C4-2B (cell line): ENCODE measurements around the gene WWOX.

Source experiments
- H3K27ac ChIP-seq: fragments of 450-650 bp; 2 replicates; pipeline ENCODE4 v1.5.1; 2017
- ZFX ChIP-seq: fragments of 450-650 bp; IDR thresholded peaks from 2 replicates; pipeline ENCODE4 v1.6.1; 2017
- TF ChIP-seq, protein P1 (sequence below): fragments of 450-650 bp; conservative IDR thresholded peaks from 2 replicates; pipeline ENCODE4 v1.5.1; 2017; ENCODE audit warnings: mild to moderate bottlenecking

The WWOX gene

DNA sequence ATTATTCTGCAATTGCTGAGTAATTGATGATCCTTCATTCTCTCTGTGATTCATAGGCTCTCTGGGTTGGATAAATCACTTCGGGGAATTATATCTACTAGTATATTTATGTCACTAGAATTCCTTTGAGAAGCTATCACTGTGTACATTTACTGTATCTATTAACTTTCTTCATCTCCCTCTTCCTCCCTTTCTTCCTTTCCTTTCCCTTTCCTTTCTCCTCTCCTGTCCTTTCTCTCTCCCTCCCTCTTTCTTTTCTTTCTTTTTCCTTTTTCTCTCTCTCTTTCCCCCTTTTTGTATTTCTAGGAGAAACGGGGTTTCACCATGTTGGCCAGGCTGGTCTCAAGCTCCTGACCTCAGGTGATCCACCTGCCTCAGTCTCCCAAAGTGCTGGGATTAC, 711.8 kb downstream of the WWOX start:
- no peak for TF ChIP-seq ZFX
- TF ChIP-seq, protein P1, sequence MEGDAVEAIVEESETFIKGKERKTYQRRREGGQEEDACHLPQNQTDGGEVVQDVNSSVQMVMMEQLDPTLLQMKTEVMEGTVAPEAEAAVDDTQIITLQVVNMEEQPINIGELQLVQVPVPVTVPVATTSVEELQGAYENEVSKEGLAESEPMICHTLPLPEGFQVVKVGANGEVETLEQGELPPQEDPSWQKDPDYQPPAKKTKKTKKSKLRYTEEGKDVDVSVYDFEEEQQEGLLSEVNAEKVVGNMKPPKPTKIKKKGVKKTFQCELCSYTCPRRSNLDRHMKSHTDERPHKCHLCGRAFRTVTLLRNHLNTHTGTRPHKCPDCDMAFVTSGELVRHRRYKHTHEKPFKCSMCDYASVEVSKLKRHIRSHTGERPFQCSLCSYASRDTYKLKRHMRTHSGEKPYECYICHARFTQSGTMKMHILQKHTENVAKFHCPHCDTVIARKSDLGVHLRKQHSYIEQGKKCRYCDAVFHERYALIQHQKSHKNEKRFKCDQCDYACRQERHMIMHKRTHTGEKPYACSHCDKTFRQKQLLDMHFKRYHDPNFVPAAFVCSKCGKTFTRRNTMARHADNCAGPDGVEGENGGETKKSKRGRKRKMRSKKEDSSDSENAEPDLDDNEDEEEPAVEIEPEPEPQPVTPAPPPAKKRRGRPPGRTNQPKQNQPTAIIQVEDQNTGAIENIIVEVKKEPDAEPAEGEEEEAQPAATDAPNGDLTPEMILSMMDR: no peak
- H3K27ac ChIP-seq: no peak overlapping the region

DNA sequence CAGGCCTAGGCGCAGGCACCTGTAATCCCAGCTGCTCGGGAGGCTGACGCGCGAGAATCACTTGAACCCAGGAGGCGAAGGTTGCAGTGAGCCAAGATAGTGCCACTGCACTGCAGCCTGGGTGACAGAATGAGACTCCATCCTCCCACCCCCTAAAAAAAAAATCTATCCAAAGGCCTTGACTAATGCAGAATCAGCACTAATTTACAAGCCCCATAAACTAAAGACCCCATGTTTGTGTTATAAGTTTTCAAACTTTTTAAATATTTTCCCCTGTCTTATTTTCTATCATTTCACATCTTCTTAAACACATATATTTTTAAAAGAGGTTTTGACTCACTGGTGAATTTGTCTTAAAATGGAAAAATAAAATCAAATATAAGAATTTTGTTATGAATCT, 713.1 kb downstream of the WWOX start:
- no peak for TF ChIP-seq ZFX
- TF ChIP-seq, protein P1: no peak
- no peak overlapping the region for H3K27ac ChIP-seq

- no peak for TF ChIP-seq ZFX
- TF ChIP-seq, protein P1: no peak
- no peak overlapping the region for H3K27ac ChIP-seq
Measured at GRCh38 chr16:78813661-78814311, 714.3 kb downstream of the WWOX start.

- no peak overlapping the region for H3K27ac ChIP-seq
- TF ChIP-seq, protein P1: no peak
- no peak for TF ChIP-seq ZFX
Measured at GRCh38 chr16:78815713-78816112, 716.3 kb downstream of the WWOX start.

DNA sequence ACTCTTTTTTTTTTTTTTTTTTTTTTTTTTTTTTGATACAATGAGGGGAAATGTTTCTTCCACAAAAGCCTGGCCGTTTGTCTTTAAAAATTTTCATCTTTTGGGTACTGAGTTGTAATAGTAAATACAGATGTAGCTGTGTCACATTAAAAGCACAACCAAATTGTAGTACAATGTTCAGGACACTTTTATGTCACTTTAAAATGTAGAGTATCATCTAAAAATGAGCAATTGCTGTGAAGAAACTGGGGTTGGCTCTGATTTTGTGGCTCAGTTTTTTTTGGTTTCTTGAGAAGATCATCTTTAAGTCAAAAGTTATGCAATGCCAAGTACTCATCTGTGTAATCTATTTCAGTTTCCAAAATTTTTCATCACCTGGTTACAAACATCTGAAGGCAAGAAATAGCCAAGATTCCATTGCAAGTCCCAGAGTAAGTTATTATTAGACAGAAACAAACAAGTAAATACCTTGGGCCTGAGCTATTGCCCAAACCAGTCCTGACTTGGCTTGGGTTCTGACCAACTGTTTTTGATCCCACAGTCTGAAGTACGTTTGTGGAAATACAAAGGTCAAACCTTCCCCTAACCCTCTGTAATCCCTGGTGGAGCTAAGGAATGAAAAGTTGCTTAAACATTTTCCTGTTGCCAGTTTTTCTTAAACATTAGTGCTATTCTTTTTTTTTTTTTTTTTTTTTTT, 717.2 kb downstream of the WWOX start:
- TF ChIP-seq ZFX: no peak
- TF ChIP-seq, protein P1: no peak
- H3K27ac ChIP-seq: no peak overlapping the region

GRCh38 chr16:78817200-78817739, 717.8 kb downstream of the WWOX start:
- TF ChIP-seq ZFX: no peak
- TF ChIP-seq, protein P1: no peak
- H3K27ac ChIP-seq: no peak overlapping the region

- TF ChIP-seq, protein P1: no peak
- TF ChIP-seq ZFX: no peak
Measured at GRCh38 chr16:78821335-78821734, 721.9 kb downstream of the WWOX start.

More at GRCh38 chr16:78821335-78821734, 721.9 kb downstream of the WWOX start:
- H3K27ac ChIP-seq: no peak overlapping the region
